GM12878 (cell line): ENCODE data around the gene RCC1. TPM values are rescaled to one million over a fixed set of nuclear protein-coding genes. Genes with fewer than 3 reads are reported as not detected.

Source experiments
- BHLHE40 ChIP-seq, 2 experiments: fragments of 450-650 bp in 1 of 2; IDR thresholded peaks; 2 replicates each; pipeline ENCODE4 v1.6.1; 2011 to 2017; ENCODE audit warnings: low read depth in 2 of 2, borderline replicate concordance in 1 of 2, improper control_type of control experiment in 1 of 2, low read length in 1 of 2, mild to moderate bottlenecking in 1 of 2
- CBFB ChIP-seq: IDR thresholded peaks from 2 replicates; pipeline ENCODE4 v1.6.1; 2016; ENCODE audit warnings: antibody characterized with exemption, low read depth
- CHD2 ChIP-seq: IDR thresholded peaks from 2 replicates; pipeline ENCODE4 v1.6.1; 2011; ENCODE audit warnings: low read depth, low read length, improper control_type of control experiment, borderline replicate concordance
- CREB1 ChIP-seq: IDR thresholded peaks from 2 replicates; pipeline ENCODE4 v1.6.1; 2012; ENCODE audit warnings: low read depth, mild to moderate bottlenecking, inconsistent platforms
- E4F1 ChIP-seq: fragments of 450-650 bp; IDR thresholded peaks from 2 replicates; pipeline ENCODE4 v1.6.1; 2018; ENCODE audit warnings: borderline replicate concordance, mild to moderate bottlenecking; ENCODE audit not compliant: partially characterized antibody
- FOXK2 ChIP-seq: fragments of 450-650 bp; IDR thresholded peaks from 2 replicates; pipeline ENCODE4 v1.6.1; 2017; ENCODE audit warnings: mild to moderate bottlenecking, moderate library complexity
- HDGF ChIP-seq: fragments of 450-650 bp; IDR thresholded peaks from 2 replicates; pipeline ENCODE4 v1.6.1; 2016; ENCODE audit warnings: antibody characterized with exemption
- MAX ChIP-seq: IDR thresholded peaks from 2 replicates; pipeline ENCODE4 v1.6.1; 2012; ENCODE audit warnings: low read depth, low read length, improper control_type of control experiment
- MYC ChIP-seq: IDR thresholded peaks from 2 replicates; pipeline ENCODE4 v1.6.1; 2011; ENCODE audit warnings: mild to moderate bottlenecking, low read length, moderate library complexity, inconsistent platforms; ENCODE audit not compliant: insufficient read depth, insufficient replicate concordance, insufficient read length, severe bottlenecking
- PML ChIP-seq: IDR thresholded peaks from 2 replicates; pipeline ENCODE4 v1.6.1; 2012; ENCODE audit warnings: low read length, inconsistent platforms
- POLR2A ChIP-seq: IDR thresholded peaks from 2 replicates; pipeline ENCODE4 v1.6.1; 2011; ENCODE audit warnings: low read depth, mild to moderate bottlenecking, low read length
- POLR2AphosphoS2 ChIP-seq: IDR thresholded peaks from 2 replicates; pipeline ENCODE4 v1.6.1; 2011; ENCODE audit warnings: low read depth, mild to moderate bottlenecking, low read length, improper control_type of control experiment, moderate library complexity
- RAD51 ChIP-seq: fragments of 450-650 bp; IDR thresholded peaks from 2 replicates; pipeline ENCODE4 v1.6.1; 2016; ENCODE audit warnings: moderate library complexity, mild to moderate bottlenecking, inconsistent platforms
- RUNX3 ChIP-seq: IDR thresholded peaks from 2 replicates; pipeline ENCODE4 v1.6.1; 2012; ENCODE audit warnings: low read length, inconsistent platforms
- SMAD1 ChIP-seq: fragments of 450-650 bp; IDR thresholded peaks from 2 replicates; pipeline ENCODE4 v1.6.1; 2018; ENCODE audit warnings: mild to moderate bottlenecking, low read depth; ENCODE audit not compliant: partially characterized antibody
- SPI1 ChIP-seq: IDR thresholded peaks from 2 replicates; pipeline ENCODE4 v1.6.1; 2011; ENCODE audit warnings: low read depth, mild to moderate bottlenecking, low read length, moderate library complexity, borderline replicate concordance; ENCODE audit not compliant: insufficient read depth
- USF1 ChIP-seq: IDR thresholded peaks from 2 replicates; pipeline ENCODE4 v1.6.1; 2011; ENCODE audit warnings: borderline replicate concordance, low read depth, mild to moderate bottlenecking, moderate library complexity, mixed read lengths, low read length; ENCODE audit not compliant: insufficient read depth; ENCODE audit errors: extremely low read length
- polyA plus RNA-seq, 11 experiments: library from polyadenylated mRNA; depleted of rRNA in 4 of 11; unstranded in 6 of 11; stranded (reverse) in 5 of 11; fragments of >200 nt; fragmentation: Nextera tagmentation in 4 of 11; fragmentation: Illumina TruSeq in 1 of 11; extraction: Ambion mirVana in 4 of 11; extraction: Trizol in 1 of 11; gene quantifications; 1 replicate in 1 of 11; 2 replicates in 10 of 11; pipeline versions ENCODE4 v1.2.1 to v1.2.3, GENCODE V29; 2011 to 2016; ENCODE audit warnings: inconsistent platforms in 2 of 11, missing spikeins in 2 of 11, low read depth in 1 of 11
- total RNA-seq, 4 experiments: library from RNA; depleted of rRNA in 3 of 4; stranded (reverse); fragments of >200 nt in 3 of 4; fragmentation: Illumina TruSeq in 1 of 4; extraction: Trizol in 1 of 4; gene quantifications; 2 replicates each; pipeline versions ENCODE4 v1.2.1 to v1.2.3, GENCODE V29; 2013 to 2021
- TF ChIP-seq, protein P1 (sequence below): fragments of 450-650 bp; IDR thresholded peaks from 2 replicates; pipeline ENCODE4 v1.6.1; 2017; ENCODE audit warnings: low read depth, mild to moderate bottlenecking, moderate library complexity
- TF ChIP-seq, protein P2 (sequence below), 3 experiments: IDR thresholded peaks in 2 of 3; conservative IDR thresholded peaks in 1 of 3; 2 replicates each; pipeline ENCODE4 v1.5.1; 2011; ENCODE audit warnings: low read depth in 3 of 3, low read length in 3 of 3, mild to moderate bottlenecking in 3 of 3, control low read depth in 2 of 3, moderate library complexity in 2 of 3, inconsistent platforms in 1 of 3, mixed read lengths in 1 of 3; ENCODE audit not compliant: control insufficient read depth in 2 of 3, insufficient read depth in 1 of 3; ENCODE audit errors: extremely low read depth in 1 of 3

The RCC1 gene
- total and polyA plus RNA-seq, 10 of the 15 experiments (the other 5 are each of a cell fraction or from before 2014, with no cell fraction given) = 8.3 to 99.4 (median 74.6) TPM

DNA sequence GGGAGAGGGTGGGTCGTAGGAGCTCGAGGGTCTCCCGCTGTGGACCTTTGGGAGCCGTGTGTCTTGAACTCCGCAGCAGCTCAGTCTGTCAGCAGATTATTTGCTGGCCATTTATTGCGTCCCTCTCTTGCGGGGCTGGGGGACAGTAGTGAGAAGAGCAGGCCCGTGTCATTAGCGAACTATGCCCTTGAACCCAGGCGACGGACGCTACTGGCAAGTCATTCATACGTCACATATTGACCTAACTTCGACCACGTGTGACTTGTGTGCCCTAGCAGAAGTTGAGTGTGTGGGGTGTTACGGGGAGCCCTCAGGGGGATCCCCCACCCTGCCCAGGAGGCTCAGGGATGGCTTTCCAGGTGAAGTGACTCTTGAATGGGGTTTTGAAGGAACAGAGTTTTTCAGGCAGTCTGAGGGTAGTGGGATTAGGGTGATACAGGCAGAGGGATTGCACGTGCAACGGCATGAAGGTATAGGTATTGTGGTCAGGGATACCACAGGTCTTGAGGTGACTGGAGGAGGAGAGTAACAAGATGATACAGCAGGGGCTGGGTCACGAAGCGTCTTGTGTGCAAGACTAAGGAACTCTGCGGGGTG is 13.0 kb downstream of the RCC1 start (continued):
- peak; percentile 95 to 97 for TF ChIP-seq BHLHE40 (IDR thresholded peaks at IDR 0.05; ENCODE audit: borderline replicate concordance in 1 of 2, low read depth in 2 of 2, low read length in 1 of 2)
- TF ChIP-seq MAX = peak; percentile 24; the same call in 1 of the 2 replicates
- TF ChIP-seq CBFB = peak; percentile 50; the same call in 1 of the 2 replicates
- TF ChIP-seq MYC = peak; percentile 31
- TF ChIP-seq, protein P1, sequence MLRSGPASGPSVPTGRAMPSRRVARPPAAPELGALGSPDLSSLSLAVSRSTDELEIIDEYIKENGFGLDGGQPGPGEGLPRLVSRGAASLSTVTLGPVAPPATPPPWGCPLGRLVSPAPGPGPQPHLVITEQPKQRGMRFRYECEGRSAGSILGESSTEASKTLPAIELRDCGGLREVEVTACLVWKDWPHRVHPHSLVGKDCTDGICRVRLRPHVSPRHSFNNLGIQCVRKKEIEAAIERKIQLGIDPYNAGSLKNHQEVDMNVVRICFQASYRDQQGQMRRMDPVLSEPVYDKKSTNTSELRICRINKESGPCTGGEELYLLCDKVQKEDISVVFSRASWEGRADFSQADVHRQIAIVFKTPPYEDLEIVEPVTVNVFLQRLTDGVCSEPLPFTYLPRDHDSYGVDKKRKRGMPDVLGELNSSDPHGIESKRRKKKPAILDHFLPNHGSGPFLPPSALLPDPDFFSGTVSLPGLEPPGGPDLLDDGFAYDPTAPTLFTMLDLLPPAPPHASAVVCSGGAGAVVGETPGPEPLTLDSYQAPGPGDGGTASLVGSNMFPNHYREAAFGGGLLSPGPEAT = peak; percentile 56; the same call in 1 of the 2 replicates
- no peak for TF ChIP-seq E4F1
- no peak for TF ChIP-seq SMAD1
- no peak; the same call in 1 of the 2 replicates for TF ChIP-seq PML
- TF ChIP-seq FOXK2 = peak; percentile 46; the same call in 1 of the 2 replicates
- TF ChIP-seq POLR2A = no peak
- TF ChIP-seq USF1 = peak; percentile 17
- no peak for TF ChIP-seq CHD2
- no peak for TF ChIP-seq SPI1
- TF ChIP-seq POLR2AphosphoS2 = no peak
- TF ChIP-seq RAD51 = 0 out of 2 replicates have a peak, but pooled peaks have one; percentile 9
- TF ChIP-seq, protein P2, sequence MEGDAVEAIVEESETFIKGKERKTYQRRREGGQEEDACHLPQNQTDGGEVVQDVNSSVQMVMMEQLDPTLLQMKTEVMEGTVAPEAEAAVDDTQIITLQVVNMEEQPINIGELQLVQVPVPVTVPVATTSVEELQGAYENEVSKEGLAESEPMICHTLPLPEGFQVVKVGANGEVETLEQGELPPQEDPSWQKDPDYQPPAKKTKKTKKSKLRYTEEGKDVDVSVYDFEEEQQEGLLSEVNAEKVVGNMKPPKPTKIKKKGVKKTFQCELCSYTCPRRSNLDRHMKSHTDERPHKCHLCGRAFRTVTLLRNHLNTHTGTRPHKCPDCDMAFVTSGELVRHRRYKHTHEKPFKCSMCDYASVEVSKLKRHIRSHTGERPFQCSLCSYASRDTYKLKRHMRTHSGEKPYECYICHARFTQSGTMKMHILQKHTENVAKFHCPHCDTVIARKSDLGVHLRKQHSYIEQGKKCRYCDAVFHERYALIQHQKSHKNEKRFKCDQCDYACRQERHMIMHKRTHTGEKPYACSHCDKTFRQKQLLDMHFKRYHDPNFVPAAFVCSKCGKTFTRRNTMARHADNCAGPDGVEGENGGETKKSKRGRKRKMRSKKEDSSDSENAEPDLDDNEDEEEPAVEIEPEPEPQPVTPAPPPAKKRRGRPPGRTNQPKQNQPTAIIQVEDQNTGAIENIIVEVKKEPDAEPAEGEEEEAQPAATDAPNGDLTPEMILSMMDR (IDR thresholded peaks at IDR 0.05 in 2 of 3, conservative IDR thresholded peaks at IDR 0.05 in 1 of 3; ENCODE audit: control insufficient read depth in 2 of 3, extremely low read depth in 1 of 3, insufficient read depth in 1 of 3, low read depth in 3 of 3, low read length in 3 of 3) = no peak
- TF ChIP-seq HDGF = 0 out of 2 replicates have a peak, but pooled peaks have one; percentile 62
- peak; percentile 79 for TF ChIP-seq CREB1
- peak; percentile 96 for TF ChIP-seq RUNX3
